GM18858 (cell line): ENCODE results near the gene CNTNAP2.

Experiments used
- ATAC-seq: cut with Tn5 transposase; IDR thresholded peaks from one replicate; pipeline ENCODE4 v1.9.1; 2021; ENCODE audit not compliant: unreplicated experiment

Gene CNTNAP2

DNA sequence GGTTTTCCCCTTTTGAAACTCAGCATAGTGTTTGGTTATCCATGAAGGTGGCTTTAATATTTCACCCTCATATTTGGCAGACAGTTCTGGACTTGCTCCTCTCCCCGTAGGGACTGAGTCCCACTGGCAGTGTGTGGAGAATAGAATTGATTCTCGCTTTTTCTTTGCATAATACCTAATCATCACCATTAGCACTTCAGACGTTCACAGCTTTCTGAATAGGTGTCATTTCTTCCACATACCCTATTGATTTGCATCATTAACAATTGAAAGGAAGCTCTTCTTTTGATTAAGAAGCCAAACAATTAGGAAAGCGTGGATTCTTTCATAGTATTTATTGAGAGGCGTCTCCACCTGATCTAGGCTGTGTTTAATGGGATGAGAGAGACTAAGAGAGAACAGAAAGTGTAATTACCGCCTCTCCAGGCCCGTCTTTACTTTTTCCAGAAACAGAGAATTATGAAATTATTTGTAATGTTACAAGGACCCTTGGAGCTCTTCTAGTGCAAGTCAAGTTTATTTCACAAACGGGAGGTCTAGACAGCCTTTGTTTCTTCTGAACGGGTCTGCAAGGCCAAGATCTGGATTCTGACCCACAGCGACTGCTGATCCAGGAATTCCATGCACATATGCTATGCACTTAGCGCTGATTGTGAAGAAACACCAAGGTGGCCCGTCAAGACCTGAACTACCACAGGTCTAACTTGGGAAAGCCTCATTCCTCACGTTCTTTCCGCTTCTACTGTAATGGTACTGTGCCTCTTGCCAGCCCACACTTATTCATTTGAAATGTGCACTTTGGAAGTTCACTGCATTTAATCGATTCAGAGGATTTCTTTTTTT is 2224.1 kb downstream of the CNTNAP2 start:
- no peak for ATAC-seq

DNA sequence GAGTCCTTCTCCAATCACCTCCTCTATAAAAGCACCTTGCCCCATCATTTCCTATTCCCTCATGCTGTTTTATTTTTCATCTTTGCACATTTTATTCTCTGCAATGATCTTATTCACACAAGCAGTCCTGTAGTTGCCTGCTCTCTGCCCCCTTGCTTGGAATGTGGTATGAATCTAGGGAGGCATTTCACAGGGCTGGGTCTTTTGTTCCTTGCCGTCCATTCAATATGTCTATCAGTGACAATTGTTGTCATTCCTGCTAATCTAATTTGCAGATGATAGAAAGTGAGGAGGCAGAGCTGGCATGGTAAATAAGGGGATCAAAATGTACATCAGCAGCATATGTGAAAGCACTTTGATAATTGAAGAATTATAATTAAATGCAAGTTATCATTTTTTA is 2227.8 kb downstream of the CNTNAP2 start:
- no peak for ATAC-seq

DNA sequence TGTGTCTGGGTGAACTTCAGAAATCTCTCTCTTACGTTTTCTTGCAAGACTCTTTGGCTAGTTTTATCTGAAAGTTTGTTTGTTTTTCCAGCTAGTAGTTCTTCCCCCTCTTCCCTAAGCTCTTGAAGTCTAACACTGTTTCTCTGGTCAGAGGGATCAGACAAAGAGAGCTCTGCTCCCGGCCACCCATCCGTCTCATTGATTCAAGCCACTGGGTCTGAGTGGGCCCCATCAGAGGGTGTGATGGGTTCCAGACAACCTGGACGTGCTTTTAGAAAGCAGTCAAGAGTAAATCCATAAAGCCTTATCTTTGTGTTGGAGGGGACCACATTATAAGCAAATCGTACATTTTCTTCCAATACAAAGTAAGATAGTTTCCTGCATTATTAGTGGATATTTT is 2231.4 kb downstream of the CNTNAP2 start:
- no peak for ATAC-seq

DNA sequence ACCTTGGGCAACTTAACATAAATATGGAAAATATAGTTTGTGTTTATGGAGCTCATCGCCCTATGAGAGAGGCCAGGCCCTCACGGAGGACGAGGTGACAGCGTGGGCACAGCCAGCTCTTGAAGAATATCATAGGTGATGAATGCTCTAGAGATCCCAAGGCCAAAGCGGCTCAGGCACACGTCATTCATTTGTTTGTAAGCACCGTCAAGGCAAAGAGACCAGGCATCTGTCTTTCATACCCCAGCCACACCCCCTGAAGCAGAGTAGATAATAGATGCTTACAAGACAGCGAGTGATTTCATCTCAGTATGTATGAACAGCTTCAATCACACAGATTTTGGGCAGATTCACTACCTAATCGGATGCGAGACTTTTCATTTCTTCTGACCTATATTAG is 2231.9 kb downstream of the CNTNAP2 start:
- ATAC-seq: no peak

DNA sequence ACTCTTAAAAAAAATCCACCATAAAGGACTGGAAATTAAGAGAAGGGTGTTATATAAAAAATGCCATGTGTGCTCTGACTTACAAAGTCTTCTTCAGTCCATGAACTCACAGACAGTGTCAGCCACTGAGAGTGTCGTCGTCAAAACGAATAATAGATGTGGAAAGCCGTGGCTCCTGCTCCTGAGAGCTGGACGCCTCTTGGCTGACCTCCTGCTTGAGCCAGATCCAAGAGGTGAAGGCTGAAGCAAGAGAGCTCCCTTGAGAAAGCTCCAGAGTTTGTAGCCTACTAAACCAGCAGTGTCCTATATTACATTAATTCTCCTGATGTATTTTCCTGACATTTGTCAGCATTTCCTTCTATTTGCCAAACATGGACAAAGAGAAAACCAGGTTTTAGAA is 2239.7 kb downstream of the CNTNAP2 start:
- no peak for ATAC-seq

DNA sequence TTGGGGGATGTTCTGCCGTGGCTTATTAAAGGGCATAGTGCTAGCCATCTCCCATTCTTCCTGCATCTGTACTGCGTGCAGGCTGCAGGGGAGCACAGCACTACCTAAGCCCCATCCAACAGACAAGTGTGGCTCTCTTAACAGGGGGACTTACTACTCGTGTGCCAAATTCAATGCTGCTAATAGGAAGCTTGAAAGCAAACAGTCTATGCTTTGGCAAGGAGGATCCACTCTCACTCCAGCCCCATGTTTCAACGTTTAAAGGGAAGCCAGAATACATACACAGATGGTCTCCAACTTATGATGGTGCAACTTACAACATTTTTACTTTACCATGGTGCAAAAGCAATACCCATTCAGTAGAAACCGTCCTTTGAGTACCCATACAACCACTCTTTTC is 2245.9 kb downstream of the CNTNAP2 start:
- no peak for ATAC-seq

DNA sequence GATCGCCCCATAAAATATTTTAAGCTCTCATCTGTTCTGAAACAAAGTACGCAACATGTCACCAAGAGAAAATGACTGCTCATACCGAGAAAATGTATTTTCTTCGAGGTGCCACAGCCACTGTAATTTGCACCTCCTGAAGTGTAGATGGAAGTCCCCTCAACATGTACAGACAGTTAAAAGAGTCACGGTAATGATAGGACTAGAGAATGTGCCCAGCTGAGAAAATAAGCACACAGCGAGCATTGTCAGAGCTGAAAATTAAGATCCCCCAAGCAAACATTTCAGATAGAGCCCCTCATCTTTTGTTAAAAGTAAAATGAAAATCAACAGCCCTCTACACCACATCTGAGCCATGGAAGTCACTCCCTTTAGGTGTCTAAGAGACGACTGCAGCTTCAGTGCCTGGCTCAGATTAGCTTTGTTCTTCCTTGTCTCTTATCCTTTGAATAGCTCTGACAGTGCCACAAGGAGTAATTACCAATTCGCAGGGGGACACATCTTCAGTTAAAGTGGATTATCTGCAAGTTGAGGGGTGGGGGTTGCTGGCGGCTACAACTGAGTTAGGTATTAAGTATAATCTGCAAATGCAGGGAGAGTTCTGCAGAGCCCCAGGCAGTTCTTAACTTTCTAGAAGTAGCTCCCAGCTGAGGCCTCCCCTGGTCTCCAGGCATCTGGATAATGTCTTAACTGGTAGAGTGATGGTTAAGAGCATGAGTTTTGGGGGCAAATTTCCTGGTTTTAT is 2251.3 kb downstream of the CNTNAP2 start:
- ATAC-seq: no peak

DNA sequence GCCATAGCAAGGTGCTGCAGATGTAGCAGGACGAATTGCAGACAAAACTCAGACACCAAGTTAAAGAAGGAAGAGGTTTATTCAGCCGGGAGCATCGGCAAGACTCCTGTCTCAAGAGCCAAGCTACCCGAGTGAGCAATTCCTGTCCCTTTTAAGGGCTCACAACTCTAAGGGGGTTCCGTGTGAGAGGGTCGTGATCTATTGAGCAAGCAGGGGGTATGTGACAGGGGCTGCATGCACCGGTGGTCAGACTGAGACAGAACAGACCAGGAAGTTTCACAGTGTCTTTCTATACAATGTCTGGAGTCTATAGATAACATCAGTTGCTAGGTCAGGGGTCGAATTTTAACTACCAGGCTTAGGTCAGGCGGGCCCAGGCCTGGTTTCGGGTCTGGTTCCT is 2252.0 kb downstream of the CNTNAP2 start:
- ATAC-seq: no peak

DNA sequence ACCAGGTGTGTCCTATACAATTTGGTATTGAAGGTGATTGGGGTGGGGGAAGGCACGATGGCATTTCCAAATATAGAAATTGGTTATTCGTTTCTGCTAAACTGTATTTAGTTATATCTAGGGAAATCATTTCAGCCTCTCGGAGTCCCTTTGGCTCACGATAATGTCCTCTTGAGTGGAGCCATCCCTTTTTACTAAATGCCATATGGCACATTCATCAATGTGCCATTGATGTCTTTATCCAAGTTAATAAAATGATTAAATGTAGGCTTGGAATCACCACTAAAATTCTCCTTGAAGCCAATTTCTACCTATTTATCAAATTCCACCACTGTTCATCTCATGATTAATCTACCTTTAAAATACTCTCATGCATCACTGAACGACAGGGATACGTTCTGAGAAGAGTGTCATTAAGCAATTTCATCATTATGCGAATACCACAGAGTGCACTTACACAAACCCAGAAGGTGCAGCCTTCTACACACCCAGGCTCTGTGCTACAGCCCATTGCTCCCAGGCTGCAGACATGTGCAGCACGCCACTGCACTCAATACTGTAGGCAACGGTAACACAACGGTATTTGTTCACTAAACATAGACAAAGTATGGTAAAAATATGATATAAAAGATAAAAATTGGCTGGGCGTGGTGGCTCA is 2254.8 kb downstream of the CNTNAP2 start:
- ATAC-seq: no peak

DNA sequence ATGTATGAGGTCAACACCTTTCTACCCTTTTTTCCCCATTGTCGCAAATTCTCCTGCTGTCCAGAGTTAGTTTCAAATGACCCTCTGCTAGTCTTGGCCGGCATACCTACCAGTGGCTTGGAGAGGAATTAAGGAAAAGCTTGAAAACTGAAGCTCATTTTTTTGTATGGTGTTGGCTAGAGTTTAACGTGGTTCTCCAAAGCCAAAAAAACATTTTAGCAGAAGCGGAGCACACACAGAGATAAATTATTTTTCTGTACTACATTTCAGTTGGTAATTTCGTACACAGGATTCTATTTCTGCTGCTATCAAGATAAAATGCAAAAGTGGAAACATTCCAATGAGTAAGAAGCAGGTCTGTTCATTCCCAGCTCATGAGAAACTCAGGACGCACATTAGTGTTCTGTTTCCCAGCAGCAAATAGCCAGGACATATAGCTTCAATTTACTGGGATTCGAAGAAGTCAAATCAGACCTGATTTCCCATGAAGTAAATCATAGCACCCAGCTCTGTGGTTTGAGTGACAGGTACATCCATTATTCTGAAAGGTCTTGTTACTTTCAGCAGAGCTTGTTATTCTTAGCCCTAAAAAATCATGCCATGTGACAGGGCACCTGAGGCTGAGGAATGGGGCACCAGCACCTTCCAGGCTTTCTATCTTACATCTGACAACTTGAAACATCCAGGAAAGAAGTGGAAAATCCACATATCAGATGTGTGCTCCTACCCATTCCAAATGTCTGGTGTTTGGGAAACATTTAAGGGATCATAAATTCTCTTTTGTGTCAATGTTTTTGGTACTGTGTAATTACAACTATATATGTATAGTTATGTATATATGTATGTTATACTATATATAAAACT is 2258.0 kb downstream of the CNTNAP2 start:
- ATAC-seq: no peak

DNA sequence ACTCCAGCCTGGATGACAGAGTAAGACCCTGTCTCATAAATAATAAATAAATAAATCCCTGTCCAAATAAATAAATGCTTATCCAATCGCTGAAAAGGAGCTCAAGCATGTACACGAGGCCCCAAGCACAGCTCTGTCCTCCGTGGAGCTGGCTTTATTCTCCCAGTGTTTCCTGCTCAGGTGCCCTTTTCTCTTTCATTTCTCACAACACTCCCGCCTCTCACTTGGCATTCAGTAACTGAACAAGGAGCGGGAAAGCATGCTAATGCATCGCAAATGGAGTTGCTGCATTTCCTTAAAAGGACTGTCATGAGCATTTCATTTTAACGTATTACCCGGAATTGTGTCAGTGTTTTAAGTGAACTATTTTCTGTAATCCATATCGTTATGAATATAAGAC is 2263.1 kb downstream of the CNTNAP2 start:
- ATAC-seq: no peak

DNA sequence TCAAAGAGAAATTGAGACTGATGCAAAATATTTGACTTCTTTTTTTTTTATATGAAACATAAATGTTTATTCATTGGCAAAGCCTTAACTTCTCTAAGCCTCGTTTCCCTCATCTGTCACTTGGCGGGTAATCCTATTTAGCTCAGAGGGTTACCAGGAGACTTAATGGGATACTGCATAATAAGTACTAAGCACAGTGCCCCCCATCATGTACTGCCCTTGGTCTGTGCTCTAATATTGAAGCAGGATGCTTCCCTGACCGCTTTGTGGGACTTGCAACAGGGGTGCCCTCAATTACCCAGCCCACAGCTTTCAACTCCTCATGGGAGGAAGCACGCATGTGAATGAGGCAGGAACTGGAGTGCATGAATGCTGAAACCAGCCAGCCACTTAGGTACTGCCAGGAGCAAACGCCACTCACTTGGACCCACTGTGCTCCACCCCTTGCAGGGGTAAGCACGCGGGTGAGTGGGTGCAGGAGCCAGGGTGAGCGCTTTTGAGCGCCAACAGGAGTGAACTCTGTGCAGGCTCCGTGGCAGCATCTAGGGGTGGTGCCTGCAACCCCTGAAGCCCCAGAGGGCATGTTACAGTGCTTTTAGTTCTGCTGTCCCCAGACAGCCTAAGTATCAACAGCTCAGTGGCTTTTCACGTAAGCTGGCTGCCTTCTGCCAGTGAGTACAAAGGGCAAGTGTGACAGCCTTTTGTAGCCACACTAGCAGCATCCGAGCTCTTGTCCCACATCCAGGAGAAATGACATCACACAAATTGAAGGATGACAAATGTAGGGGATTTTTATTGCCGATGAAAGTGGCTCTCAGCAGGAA is 2264.2 kb downstream of the CNTNAP2 start:
- no peak for ATAC-seq

DNA sequence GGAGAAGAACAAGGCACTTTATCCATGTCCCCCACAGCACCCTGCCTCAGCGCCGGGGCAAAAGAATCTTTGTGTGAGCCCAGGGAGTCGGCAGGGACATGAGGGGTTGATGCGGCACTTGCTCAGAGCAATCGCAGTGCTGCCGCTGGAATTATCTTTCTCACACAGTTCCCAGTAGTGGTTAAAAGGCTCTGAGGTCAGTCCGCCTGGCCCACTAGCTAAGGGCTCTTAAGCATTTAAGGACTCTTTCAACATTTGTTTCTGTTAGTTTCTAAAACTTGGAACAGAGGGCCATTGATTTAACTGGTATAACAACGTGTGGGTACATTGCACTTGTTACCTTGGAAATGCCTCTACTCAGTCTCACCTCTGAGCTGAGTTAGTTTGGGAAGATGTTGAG is 2266.0 kb downstream of the CNTNAP2 start:
- no peak for ATAC-seq

DNA sequence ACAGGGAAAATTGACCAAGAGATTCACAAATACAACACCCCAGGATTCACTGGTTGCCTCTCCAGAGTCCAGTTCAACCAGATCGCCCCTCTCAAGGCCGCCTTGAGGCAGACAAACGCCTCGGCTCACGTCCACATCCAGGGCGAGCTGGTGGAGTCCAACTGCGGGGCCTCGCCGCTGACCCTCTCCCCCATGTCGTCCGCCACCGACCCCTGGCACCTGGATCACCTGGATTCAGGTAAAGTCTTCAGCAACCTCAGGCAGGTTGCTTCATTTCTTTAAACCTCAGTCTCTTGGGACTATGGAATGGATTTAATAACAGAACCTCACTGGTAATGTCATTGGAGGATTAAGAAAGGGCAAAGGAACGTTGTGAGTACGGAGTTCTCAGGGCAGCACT is 2267.1 kb downstream of the CNTNAP2 start:
- ATAC-seq: no peak

DNA sequence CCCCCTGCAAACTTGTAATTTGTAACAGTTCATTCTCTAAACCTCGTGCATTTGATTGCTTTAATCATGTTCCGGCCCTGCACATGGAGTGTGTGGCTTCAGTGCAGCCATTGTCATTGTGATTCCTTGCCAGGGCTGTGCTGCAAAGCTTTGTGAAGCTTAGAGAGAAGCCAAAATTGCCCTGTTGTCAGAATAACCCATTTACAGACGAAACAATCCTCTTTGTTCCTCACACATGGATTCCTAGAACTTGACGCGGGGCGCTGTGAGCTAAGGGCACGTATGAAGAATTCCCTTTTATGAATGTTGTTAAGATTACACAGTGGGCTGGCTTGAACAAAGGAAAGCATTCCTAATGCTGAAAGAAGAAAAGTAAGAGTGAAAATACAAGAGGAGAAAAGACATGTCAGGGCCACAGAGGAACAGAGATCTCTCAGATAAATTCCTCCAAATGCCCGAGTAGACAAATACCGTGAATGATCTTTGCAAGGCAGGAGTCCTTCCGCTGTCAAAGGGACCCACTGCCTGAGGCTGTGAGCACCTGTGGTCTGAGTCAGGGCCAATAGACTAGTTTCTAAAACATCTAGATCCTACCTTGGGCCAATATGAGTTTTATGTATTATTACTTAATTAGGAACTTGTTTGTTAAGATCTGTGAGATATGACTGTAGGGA is 2268.5 kb downstream of the CNTNAP2 start:
- ATAC-seq: no peak

DNA sequence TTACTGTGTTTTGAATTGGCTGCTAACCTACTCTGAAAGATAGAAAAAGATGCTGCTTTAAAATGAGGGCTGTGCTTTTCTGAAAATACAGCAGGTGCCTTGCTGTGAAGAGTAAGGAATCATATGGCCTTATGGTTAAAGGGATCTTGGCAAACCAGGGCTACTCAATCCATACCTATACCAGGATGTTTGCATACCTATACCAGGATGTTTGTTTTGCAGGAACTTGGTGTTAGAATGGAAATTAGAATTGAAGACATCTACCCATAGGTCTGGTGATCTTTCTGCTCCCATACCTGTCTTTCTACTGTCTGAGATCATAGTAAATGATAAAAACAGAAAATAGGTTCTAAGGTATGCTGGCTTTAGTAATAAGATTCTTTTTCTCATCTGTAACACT is 2273.8 kb downstream of the CNTNAP2 start:
- ATAC-seq: no peak

DNA sequence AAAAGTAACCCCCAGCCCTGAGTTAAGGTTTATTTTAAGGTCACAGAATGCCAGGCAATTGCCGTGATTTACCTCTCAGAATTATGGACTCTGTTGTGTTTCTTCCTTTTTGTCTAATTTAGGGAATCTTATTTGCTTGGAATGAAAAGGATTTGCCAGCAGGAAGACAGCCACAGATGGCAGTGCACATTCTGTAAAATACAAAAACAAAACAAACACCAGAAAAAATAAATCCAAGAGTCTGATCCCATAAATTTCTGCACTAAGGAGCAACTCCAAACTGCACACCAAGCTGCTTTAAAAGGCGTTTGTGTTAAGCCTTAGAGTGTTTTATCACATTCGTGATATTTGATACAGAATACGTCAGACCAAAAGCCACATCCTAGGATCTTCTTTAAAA is 2275.0 kb downstream of the CNTNAP2 start:
- no peak for ATAC-seq

DNA sequence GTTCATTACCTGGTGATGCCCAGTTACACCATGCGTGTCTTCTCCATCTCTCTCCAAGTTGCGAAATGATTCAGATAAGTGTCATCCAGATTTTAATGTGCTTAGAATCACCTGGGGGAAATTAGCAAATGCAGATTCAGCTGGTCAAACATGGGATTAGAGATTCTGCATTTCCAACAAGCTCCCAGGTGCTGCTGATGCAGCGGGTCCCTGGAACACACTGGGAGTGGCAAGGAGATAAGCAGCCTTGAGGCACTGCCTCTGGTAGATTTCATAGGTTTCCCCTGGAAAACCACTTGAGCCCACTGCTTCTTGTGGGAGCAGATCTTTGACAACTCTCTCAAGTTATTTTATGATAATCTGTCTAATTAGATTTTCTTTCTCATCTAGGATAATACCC is 2278.0 kb downstream of the CNTNAP2 start:
- no peak for ATAC-seq

DNA sequence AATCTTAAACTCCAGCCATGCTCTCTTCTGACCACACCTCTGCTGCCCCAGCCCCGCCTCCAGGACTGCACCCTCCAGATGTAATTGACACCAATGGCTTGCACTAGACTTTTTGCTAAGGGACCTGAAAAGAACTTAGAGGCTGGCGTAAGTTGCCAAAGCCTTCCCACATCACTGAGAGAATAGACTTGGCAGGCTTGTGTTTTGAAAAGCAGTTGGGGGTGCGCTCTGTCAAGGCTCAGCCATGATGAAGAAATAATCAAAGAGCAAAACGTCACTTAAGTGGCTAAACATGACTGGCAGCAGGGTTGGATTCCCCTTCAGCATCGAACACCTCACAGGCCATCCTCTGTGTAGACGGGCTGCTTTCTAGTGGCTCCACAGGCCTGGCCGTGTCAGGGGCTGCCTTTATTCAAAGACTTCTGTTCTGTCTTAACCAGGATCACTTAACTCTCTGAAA is 2278.8 kb downstream of the CNTNAP2 start:
- ATAC-seq: no peak
